Hepatocyte (in vitro differentiated cells): ENCODE results near the gene IQGAP2.

Experiments used
- EZH2 ChIP-seq: fragments of 200-600 bp; sonication (generic); IDR thresholded peaks from 2 replicates; pipeline ENCODE4 v1.6.1; 2016; ENCODE audit warnings: antibody characterized with exemption, mild to moderate bottlenecking, borderline replicate concordance
- TF ChIP-seq, protein P1 (sequence below): fragments of 200-600 bp; sonication (generic); IDR thresholded peaks from 2 replicates; pipeline ENCODE4 v1.5.1; 2016; ENCODE audit warnings: antibody characterized with exemption, mild to moderate bottlenecking; ENCODE audit not compliant: poor library complexity

DNA sequence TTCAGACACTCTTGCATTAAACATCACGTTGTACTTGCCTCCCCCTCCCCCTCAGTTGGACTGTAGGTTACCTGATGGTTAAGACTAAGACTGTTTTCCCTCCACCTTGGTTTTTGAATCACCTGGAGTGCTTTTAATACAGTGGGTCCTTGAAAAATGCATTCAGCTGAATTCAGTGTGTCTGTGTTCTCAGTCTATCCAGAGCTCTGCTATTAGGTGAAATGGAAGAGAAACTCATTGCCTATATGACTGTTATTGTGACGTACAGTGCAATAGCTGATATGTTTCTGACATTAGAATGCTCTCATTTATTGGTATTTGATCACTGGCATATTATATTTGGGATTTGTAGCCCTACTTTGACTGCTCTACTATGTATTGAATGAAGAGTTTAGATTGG, 111.6 kb downstream of the IQGAP2 start:
- TF ChIP-seq, protein P1, sequence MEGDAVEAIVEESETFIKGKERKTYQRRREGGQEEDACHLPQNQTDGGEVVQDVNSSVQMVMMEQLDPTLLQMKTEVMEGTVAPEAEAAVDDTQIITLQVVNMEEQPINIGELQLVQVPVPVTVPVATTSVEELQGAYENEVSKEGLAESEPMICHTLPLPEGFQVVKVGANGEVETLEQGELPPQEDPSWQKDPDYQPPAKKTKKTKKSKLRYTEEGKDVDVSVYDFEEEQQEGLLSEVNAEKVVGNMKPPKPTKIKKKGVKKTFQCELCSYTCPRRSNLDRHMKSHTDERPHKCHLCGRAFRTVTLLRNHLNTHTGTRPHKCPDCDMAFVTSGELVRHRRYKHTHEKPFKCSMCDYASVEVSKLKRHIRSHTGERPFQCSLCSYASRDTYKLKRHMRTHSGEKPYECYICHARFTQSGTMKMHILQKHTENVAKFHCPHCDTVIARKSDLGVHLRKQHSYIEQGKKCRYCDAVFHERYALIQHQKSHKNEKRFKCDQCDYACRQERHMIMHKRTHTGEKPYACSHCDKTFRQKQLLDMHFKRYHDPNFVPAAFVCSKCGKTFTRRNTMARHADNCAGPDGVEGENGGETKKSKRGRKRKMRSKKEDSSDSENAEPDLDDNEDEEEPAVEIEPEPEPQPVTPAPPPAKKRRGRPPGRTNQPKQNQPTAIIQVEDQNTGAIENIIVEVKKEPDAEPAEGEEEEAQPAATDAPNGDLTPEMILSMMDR = no peak
- TF ChIP-seq EZH2 = no peak
